Testis (tissue), 2 donors: Measurements from ENCODE around the gene ATP6V1E1.

Experiments
- POLR2A ChIP-seq: fragments of 450-650 bp; IDR thresholded peaks from one replicate; pipeline ENCODE4 v1.6.1; 2017; ENCODE audit warnings: antibody characterized with exemption, mild to moderate bottlenecking, moderate library complexity
- TF ChIP-seq, protein P1 (sequence below), 3 experiments: fragments of 450-650 bp in 2 of 3; fragments of 200-600 bp in 1 of 3; sonication (generic) in 1 of 3; IDR thresholded peaks; one replicate each; pipeline ENCODE4 v1.5.1; 2016 to 2019; ENCODE audit warnings: antibody characterized with exemption in 3 of 3, mild to moderate bottlenecking in 2 of 3, moderate library complexity in 1 of 3

DNA sequence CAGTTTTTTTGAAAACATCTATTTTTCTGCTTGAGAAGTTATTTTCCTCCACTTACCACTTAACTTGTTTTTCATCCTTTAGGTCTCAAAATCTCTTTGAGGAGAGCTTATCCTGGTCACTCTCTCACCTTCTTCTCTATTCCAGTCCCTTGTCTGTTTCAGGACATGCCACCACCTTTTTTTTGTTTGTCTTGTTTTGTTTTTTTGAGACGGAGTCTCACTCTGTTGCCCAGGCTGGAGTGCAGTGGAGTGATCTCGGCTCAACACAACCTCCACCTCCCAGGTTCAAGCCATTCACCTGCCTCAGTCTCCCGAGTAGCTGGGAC is 5.4 kb upstream of the ATP6V1E1 start:
- TF ChIP-seq, protein P1, sequence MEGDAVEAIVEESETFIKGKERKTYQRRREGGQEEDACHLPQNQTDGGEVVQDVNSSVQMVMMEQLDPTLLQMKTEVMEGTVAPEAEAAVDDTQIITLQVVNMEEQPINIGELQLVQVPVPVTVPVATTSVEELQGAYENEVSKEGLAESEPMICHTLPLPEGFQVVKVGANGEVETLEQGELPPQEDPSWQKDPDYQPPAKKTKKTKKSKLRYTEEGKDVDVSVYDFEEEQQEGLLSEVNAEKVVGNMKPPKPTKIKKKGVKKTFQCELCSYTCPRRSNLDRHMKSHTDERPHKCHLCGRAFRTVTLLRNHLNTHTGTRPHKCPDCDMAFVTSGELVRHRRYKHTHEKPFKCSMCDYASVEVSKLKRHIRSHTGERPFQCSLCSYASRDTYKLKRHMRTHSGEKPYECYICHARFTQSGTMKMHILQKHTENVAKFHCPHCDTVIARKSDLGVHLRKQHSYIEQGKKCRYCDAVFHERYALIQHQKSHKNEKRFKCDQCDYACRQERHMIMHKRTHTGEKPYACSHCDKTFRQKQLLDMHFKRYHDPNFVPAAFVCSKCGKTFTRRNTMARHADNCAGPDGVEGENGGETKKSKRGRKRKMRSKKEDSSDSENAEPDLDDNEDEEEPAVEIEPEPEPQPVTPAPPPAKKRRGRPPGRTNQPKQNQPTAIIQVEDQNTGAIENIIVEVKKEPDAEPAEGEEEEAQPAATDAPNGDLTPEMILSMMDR (IDR thresholded peaks at IDR 0.05): no peak
- TF ChIP-seq POLR2A: no peak
